NCI-H446 (cell line): Measurements from ENCODE around the gene CDK5.

Source experiments
- DNase-seq, 2 experiments: peaks; one replicate each; lab custom pipeline; 2025; lab: John Stamatoyannopoulos, UW

The CDK5 gene

DNA sequence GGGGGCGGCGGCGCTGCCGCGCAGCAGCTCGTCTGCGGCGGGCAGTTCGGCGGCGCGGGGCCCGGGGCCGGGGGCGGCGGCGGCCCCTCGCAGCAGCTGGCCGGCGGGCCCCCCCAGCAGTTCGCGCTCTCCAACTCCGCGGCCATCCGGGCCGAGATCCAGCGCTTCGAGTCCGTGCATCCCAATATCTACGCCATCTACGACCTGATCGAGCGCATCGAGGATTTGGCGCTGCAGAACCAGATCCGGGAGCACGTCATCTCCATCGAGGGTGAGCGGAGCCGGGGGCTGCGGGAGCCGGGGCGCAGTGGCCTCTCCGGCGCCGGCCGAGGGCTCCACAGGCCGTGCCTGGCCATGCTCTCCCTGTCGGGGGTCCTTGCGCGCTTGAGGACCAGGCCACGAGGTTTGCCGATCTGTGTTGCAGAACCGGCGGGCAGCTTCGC, 29.1 kb upstream of the CDK5 start:
- DNase-seq: peak; percentile 24 to 25

DNA sequence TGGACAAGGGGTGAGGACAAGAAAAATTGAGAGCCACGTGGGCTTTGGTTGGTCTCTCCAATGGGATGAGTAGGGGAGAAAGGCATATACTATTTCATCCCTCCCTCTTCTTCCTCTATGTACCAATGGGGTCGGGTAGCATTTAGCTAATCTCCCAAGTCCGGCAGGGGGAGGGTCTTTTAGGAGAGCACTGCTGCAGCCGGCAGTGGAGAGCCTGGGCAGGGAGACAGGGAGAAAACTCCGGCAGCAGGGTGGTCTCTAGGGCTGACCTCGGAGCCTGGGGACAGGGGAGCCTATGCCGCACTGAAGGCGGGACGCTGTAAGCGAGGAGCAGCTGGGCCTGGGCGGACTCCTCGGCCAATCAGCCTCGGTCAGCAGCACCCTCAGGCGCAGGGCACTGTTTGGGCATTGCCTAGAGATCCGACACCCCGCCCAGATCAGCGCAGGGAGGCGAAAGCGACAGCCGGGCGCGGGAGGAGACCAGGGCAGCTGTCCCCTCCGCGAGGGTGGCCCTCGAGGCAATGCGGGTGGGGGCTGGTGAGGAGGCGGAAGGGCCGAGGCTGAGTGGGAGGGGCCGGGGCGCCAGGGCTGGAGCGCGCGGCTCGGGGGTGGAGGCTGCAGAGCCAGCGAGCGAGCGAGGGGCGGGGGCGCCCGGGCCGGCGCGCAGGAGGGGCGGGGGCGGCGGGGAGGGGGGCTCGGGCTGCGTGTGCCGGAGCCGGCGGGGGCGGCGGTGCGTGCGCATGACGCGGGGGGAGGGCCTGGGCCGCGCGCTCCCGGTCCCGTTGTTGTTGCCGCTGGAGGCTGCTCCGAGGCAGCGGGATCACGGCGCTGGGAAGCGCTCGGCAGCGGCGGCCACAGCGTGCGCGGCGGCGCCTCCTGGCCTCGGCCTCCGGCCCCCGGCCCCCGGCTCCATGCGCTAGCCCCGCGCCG, 28.3 kb upstream of the CDK5 start, which contains the start of gene AGAP3:
Gene AGAP3, plus strand, starts transcription at position 785 of the 930 bp plus-strand sequence. CDS start 267 bp downstream, outside the sequence.
- peak; percentile 23 to 79 for DNase-seq

DNA sequence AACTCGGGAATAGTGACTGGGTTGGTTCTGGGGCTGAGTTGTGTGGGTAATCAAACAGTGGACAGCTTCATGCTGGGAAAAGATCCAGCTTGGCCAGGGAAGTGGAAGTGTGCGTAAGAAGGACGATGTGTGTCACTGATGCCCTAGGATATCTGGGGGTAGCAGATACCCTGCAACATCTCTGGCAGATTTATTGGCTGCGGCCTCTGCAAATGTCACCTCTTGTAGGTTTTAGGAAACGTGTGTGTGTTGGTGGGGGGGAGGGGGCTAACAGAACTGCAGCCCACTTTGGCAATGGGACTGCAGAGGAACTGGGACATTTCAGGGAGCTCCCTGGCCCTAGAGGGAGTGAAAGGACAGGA, 27.6 kb upstream of the CDK5 start:
- DNase-seq: no peak

DNA sequence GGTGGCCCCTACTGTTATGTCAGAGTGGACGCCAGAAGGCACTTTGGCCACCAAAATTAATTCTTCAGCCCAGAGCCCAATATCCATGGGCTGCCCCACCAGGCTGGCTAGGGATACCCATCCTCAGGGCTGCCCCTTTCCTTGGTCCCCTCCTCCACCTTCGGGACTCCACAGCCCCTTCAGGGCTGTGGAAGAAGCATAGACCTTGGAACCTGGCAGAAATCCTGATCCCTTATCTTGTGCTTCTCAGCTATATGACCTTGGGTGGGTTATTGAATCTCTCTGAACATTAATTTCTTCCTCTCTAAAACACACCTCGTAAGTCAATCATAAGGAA, 26.1 kb upstream of the CDK5 start:
- DNase-seq: no peak

DNA sequence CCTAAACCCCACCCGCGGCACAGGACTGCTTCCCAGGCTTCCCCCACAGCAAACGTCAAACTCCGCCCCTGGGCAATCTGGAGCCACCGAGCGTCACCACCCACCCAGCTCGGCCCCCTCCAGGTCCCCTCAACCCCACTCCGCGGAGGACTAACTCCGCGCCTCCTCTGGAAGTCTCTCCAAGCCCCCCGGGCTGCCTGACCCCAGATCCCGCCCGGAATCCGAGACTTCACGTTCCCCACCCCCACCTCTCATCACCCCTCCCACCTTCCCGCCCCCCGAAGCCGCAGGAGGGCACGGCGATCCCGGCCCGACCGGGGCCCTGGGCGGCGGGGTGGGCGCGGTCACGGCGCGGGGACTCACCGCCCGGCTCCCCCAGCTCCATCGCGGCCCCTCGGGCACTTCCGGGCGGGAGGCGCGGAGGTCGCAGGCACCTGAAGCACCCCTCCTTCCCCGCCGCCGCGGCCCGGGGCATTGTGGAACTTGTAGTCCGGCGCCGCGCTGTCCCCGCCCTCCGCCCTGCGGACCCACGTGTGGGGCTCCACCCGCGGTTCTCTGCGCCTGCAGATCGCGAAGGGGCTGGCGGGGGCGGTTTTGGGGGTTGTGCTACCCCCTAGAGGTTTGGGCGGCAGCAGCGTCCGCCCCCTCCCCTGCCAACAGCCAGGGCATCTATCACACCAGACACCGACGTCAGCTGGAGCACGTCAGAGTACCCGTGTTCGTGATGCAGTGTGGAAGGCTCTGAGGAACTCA, 25.6 kb upstream of the CDK5 start, which contains the start of gene TMUB1:
Gene TMUB1, minus strand, starts transcription at position 423 of the 753 bp plus-strand sequence. CDS start 930 bp downstream, outside the sequence.
- peak; percentile 32 to 76 for DNase-seq

DNA sequence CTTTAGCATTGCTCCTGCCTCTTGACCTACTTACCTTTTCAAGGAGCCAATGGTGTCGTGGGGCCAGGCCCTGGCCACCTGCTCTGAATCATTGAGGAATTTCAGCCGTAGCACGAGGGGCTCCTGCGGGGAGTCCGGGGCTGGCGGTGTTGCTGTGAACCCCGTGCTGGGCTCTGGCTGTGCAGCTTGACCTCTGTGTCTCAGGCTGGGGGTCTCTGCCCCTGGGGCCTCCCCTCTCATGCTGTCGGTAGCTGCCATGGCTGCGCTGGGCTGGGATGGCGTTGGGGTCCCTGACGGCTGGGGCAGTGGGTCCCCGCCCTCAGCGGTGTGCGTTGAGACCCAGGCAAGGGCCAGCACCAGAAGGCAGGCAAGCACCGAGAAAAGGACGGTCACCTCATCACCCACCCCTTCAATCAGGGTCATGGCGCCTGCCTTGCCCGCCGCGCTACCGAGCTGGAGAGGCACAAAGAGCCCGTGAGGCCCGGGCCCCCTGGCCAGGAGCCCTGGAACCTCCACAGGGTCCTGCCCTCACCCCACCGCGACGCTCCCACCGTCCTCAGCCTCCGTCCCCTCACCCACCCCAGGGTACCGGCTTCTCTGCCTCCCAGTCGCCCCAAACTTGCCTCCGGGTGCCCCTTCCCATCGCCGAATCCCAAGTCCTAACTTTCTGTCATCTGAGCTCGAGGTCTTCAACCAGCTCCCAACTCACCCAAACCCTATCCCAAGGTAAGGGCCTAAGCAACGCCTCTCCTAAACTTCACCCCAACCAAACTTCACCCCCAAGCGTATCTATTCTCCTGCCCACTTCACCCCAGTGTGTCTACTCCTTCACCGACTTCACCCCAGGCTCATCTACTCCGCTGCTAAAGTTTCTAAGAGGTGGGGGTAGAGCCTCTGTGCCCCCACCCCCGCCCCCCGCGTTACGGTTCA, 24.7 kb upstream of the CDK5 start:
- no peak for DNase-seq

DNA sequence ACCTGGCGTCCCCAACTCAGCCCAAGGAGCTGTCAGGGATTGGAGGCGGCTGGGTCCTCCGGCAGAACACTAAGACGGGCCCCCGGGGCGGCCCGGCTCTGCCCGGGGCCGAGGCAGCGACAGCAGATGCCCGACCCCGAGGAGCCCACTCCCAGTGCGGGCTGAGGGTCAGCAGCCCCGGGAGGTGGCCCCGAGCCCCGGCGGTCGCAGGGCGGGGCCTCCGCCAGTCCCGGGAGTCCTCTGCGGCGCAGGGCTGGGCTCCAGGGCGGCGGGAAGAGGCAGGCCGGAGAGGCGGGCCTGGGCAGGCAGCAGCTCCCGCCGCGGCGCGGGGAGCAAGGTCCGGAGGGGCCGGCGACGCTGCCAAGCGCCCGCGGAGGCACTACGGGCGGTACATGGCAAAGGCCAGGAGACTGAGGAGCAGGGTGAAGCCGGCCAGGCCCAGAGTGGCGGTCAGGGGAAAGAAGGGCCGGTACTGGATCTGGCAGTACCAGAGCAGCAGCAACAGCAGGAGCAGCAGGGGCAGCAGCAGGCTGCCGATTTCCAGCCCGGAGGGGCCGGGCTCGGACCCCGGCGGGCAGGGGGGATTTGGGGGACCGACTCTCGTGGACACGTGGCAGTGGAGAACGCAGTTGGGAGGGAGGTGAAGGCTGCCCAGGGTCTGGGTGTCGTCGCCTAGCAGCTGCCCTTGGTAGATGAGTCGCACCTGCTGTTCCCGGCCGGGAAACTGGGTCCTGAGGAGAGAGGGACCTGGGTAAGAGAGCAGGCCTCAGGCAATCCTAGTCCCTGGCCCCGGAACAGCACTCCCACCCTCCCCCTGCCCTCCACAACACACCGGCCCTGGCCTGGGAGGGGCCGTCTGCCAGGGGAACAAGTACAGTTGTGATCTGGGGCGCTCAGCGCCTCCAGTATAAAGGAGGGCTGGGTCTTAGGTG, 23.7 kb upstream of the CDK5 start:
- peak in 1 of 2 experiments; percentile 48 for DNase-seq

DNA sequence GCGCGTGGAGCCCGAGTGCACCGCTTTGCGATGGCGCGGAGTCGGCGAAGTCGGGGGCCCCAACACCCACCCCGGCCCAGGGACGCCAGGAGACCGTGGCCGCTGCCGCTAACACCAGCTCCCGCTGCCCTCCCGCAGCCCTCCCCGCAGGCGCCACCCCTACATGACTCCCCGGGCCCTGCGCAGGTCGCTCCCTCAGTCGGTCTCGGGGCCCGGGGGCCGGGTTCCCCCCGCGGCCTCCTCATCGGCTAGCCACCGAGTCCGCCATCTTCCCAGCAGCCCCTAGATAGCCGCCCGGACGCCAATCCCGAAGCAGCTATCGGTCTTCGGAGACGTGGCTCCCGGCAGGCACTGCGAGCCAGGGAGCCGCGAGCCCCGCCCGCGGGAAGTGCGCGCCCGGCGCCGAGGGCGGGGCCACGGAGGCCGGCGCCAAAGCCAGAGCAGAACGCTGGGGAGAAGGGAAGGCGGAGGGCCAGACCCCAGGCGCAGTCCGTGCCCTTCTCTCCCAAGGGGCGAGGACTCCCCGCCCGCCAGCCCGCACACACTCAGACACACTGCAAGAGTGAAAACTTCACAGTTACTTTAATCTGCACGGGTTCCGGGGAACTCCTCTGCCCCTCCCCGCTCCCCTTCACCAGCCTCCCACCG, 22.9 kb upstream of the CDK5 start, which contains the start of gene FASTK:
Gene FASTK, minus strand, starts transcription at position 288 of the 648 bp plus-strand sequence. Its CDS starts 43 bp downstream, at position 245.
- peak; percentile 70 to 92 for DNase-seq

DNA sequence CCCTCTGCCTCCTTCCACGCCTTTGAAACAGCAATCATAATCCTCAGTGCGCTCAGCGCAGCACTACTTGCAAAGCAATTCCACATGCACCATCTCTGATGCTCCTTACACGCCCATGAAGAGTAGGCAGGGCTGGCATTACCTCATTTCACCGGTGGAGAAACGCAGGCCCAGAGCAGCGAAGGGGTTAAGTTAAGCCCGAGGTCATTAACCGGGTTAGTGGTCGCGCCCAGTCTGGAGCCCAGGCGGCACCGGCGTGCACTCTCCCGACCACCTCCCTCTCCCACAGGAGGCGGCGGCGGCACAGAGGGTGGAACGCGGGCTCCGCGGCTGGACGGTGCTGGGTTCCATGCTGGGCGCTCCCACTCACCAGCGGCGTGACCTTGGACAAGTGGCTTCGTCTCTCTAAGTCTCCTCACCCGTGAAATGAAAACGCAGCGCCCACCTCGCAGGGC, 22.4 kb upstream of the CDK5 start:
- DNase-seq: no peak

DNA sequence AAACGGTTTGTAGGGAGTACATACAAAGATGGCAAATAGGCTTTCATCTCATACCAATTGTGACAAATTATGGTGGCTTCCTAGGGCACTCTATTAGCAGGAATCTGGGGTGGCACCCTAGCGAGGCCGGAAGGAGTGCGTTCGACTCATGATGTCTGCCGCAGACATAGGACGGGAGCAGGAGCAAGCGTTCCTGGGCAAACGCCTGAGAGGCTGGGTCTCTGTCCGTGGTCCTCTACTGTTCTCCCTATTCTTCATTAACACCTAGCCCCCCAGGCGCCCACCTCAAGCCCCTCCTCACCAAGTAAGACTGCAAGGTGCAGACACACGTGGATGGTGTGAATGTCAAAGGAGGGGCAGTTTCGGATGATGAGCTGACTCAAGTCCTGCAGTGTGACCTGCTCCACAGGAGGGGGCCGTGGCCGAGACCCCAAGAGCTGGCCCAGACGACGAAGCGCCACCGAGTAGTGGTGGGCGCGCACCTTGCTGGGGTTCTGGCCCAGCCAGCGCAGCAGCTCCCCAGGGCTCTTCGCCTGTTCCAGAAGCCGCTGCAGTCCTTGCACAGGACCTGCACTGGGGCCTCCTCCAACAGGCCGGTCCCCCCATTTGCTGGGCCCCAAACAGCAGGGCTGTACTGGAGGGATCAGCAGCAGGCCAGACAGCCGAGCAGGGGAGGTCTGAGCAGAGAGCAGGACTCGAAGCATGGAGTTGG, 21.7 kb upstream of the CDK5 start:
- no peak for DNase-seq

DNA sequence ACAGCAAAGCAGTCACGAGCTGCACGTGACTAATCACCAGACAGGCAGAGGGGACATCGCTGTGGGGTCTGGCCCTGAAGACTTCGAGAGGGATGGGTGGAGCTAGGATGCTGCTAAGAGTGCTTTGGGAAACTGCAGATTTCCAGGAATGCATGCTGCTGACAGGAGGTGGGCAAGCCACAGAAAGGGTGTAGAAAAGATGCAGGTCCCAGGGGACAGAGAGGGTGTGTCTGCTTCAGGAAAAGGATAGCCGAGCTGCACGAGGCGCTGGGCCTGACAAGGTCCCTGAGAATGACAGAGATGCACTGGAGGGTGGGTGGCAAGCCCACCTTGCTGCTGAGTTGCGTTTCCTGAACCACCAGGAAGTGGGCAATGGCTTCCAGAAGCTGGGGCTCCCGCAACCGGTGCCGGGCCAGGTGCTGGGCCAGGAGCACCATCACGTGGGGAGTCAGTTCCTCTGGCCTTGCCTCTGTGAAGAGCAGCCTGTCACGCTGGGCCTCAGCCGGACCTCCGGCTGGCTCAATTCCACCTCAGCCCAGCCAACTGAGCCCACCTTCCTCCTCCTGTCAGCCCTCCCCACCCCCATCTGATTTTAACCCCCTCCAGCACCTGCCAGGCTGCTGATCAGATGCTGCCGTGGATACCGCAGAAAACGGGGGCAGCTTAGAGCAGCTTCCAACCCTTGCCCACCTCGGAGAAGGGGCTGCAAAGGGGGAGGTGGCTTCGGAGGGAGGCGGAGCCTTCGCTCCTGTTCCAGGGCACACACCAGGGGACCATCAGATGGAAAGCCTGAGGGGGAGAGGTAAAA, 20.7 kb upstream of the CDK5 start:
- DNase-seq: no peak

DNA sequence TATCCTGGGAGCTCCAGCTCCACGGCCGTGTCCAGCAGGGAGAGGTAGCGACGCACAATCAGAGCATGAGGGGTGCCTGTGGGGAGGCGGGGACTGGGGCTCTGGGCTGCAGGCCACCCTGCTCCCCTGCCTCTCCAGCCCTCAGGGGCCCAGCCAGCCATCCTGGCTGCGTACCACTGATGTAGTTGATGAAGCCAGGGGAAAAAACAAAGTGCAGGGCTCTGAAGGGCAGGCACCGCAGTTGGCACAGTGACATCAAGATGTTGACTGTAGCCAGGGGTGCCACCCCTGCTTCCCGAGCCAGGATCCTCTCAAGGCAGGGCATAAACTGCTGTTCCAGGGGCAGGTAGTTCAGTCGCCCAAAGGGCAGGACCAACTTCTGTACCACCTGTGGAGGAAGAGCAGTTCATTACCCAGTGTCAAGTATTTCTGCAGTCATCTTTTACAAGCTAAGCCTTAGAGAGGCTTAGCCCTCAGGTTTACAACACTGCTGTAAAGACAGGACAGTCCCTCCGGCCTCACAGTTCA, 20.1 kb upstream of the CDK5 start:
- no peak for DNase-seq

DNA sequence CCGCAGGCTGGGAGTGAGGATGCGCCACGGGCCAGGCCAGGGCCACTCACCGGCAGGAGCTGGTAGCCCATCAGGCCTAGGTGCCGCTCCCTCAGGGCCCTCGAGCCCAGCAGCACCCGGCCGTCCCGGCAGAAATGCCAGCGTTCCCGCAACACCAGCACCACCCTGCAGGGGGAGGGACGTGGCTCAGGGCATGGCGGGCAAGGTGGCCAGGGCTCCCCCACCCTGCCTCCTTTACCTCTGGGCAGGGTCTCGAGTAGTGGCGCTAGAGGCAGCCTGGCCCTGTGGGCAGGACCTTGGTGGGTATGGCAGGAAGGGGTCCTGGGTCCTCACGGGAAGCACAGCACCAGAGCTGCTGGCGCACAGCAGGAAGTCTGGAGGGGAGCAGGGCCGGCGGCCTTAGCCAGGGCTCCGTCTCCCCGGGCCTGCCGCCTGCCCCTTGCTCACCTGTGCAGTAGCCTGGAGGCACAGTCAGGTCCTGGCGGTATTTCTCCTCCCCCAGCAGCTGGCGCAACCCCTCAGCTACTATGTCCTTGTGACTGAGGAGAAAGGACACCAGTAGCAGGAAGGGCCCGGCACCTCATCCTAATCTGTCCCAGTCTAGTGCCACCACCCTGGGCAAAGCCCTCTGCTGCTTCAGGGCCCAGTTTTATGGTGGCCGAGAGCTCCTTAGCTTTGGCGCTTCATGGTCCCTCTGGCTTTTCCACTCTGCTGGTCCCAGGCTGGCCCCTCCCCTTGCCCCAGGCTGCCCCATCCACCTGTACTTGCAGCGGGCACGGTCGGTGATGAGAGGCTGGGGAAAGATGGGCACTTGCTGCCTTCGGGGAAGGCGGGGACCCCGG, 19.4 kb upstream of the CDK5 start:
- DNase-seq: peak in 1 of 2 experiments; percentile 13

DNA sequence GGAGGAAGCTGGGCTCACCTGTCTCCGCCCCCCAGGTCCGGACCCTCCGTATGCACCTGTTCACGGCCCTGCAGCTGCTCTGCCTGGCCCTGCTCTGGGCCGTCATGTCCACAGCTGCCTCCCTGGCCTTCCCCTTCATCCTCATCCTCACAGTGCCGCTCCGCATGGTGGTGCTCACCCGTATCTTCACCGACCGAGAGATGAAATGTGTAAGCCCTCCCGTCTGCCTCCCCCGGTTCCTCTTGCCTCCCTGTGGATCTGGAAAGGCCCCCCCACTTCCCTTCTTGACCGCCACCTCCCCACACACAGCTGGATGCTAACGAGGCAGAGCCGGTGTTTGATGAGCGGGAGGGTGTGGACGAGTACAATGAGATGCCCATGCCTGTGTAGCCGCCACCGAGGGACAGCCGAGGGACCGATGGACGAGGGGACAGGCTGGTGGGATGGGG, 18.3 kb upstream of the CDK5 start:
- DNase-seq: no peak

DNA sequence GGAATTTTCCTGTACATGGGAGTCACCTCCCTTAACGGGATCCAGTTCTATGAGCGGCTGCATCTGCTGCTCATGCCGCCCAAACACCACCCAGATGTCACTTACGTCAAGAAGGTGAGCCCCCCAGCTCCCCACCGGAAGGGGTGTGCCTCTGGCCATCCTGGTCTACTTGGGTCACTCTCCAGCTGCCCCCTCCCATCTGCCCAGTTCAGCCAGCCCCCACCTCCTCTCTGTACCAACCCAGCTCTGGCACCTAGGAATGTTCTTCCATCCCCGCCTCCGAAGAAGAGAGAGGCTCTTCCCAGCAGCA, 17.9 kb upstream of the CDK5 start:
- no peak for DNase-seq

DNA sequence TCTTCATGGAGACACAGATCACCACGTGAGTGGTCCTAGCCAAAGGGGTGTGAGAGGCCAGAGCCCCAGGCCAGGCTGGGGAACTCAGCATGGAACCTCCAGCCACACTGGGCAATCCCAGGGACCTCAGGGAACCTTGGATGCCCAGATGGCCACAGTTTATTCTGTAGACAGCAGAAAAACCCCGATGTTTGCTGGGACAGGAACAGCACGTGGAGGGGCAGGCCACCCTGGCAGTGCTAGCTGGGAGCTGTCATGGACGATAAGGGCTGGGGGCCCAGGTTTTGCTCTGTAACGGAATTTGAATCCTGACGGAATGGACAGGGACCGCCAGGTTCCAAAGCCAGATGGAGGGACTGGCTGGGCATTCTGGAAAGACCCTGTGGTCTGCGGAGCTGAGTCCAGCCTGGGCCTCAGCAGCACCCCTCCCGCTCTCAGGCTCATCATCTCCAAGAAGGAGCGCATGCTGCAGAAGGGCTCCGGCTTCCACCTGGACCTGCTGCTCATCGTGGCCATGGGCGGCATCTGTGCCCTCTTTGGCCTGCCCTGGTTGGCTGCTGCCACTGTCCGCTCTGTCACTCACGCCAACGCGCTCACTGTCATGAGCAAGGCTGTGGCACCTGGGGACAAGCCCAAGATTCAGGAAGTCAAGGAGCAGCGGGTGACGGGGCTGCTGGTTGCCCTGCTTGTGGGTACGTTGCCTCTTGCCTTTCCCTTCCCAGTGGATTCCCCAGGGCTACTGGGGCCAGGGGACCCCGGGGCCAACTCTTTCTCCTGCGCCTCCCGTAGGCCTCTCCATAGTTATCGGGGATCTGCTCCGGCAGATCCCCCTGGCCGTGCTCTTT, 17.3 kb upstream of the CDK5 start:
- DNase-seq: no peak
